HTR-8/SVneo (cell line): ENCODE measurements around the gene SELENOW.
"Not testable (repeated sequence)": the region's sequence is repeated elsewhere in the genome, so short reads cannot be mapped to it uniquely, and the experiment has no call there.

Experiments
- DNase-seq: peaks from one replicate; pipeline ENCODE4 v3.0.0; 2011; ENCODE audit warnings: low spot score, mixed read lengths; ENCODE audit not compliant: insufficient read length
- FAIRE-seq: peaks from 2 replicates; lab custom pipeline; 2011; peaks lifted over from hg19 to GRCh38; lab: Jason Lieb, UNC

The SELENOW gene

GRCh38 chr19:47813304-47813994 lies 34.9 kb downstream of the SELENOW start:
- DNase-seq (peak; percentile 88), FAIRE-seq (no peak)

DNA sequence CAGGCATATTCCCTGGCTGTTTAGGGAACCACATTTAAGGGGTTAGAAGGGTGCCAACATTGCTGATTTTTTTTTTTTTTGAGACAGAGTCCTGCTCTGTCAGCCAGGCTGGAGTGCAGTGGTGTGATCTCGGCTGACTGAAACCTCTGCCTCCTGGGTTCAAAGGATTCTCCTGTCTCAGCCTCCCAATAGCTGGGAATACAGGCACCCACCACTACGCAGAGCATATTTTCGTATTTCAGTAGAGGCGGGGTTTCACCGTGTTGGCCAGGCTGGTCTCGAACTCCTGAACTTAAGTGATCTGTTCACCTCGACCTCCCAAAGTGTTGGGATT lies 35.5 kb downstream of the SELENOW start:
- FAIRE-seq: no peak
- no peak for DNase-seq

DNA sequence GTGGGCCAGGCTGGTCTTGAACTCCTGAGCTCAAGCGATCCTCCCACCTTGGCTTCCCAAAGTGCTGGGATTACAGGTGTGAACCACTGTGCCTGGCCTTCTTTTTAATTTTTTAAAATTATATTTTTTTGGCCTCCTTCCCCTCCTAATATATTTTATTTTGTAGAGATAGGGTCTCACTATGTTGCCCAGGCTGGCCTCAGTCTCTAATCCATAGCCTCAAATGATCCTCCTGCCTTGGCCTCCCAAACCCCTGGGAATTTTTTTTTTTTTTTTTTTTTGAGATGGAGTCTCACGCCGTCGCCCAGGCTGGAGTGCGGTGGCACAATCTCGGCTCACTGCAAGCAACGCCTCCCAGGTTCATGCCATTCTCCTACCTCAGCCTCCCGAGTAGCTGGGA lies 37.8 kb downstream of the SELENOW start:
- DNase-seq, FAIRE-seq: not testable (repeated sequence)

GRCh38 chr19:47818221-47818620 lies 39.7 kb downstream of the SELENOW start:
- FAIRE-seq, DNase-seq: not testable (repeated sequence)

DNA sequence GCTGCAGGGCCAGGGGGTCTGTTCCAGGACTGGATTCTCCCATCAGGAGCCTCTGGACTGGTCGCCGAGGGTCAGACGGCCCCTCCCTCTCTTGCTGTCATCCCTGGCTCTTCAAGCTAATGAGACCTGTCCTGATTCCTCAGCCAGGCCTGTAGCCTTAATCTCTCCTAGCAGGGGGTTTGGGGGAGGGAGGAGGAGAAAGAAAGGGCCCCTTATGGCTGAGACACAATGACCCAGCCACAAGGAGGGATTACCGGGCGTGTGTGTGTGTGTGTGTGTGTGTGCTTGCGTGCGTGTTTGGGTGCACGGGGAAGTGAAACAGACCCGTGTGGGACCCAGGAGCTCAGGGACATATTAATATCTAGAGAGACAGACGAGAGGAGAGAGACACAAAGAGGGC lies 41.4 kb downstream of the SELENOW start:
- no peak for FAIRE-seq
- no peak for DNase-seq

- FAIRE-seq (no peak), DNase-seq (no peak)
Measured at GRCh38 chr19:47820410-47820809, 41.9 kb downstream of the SELENOW start.

DNA sequence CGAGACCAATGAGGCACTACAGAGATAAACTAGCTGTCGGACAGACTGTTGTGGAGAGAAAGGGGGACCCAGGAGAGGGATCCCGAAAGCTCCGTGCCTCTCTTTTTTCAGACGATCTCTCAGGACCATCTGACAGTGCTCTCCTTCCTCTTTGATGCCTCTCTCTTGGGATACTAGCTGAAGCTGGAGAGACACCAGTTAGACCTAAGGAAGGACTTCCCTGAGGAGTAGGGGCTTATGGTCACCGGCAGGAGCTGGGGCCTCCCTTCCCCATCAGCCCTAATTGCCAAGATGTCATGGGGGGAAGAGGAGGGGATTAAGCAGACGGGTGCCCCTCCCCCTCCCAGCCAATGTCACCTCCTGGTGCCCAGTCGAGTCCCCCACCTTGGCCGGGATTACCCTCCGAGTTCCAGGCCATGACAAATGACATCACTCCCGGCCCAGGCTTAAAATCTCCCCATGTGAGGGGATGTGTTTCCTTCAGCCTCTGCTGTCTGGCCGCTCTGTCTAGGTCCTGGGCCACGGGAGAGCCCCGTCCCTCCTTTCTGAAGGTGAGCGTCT lies 43.0 kb downstream of the SELENOW start, which contains the start of gene CRX:
CRX (plus strand) TSS at position 478 of the 561 bp plus-strand sequence. CDS start 12,507 bp downstream, outside the sequence.
- DNase-seq: no peak
- FAIRE-seq: no peak

DNA sequence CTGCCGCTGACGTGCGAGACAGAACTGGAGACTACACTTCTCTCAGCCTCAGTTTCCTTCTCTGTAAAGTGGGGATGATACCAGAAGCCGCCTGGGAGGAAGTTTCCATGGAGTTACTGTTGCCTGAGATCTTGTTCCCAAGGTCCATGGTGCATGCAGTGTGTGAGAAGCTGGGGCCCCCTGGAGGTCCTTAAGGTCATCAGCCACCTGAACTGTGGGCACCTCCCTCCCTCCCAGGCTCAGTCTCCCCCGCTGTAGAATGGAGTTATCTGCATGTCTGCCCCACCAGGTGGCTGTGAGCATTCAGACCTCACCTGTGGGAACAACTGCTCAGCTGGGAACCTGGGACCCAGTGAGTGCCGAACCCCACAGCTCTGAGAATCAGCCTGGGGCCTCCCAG lies 45.9 kb downstream of the SELENOW start:
- DNase-seq: no peak
- no peak for FAIRE-seq

DNA sequence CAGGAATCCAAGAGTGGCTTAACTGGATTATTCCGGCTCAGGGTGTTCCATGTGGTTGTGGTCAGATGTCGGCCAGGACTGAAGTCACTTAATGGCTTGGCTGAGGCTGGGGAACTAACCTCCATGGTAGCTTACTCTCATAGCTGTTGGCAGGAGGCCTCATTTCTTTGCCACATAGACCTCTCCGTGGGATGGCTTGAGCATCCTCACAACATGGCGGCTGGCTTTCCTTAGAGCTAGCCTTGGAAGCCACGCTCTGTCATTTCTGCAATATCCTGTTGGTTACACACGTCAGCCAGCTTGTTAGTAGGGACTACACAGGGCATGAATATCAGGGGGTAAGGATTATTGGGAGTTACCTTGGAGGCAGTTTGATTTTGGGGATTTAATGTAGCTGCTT lies 48.3 kb downstream of the SELENOW start:
- FAIRE-seq: no peak

DNA sequence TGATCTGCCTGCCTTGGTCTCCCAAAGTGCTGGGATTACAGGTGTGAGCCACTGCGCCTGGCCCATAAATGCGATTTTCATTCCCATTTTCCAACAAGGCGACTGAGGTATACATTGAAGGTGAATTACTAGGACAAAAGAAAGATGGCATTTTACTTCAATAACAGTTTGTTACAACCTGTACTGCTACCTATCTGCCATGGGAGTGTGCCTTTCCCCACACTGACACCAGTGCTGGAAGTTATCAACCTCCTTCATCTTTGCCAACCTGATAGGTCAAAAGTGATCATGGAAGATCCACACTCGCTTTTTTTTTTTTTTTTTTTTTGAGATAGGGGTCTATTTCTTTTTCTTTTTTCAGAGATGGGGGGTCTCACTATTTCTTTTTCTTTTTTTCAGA lies 54.2 kb downstream of the SELENOW start:
- no peak for FAIRE-seq

More for the DNA sequence above, 48.3 kb downstream of the SELENOW start:
- no peak for DNase-seq

More for the DNA sequence above, 54.2 kb downstream of the SELENOW start:
- DNase-seq: no peak
